WERI-Rb-1 (cell line): ENCODE data around the gene RNASEH1.

ENCODE experiments used
- DNase-seq: peaks from one replicate; pipeline ENCODE4 v3.0.0-alpha.2; 2020
- H3K27ac ChIP-seq: fragments of 250-450 bp; sonication (Bioruptor Pico); 2 replicates; pipeline ENCODE4 v1.5.1; 2020; ENCODE audit warnings: mild to moderate bottlenecking, moderate library complexity
- H3K27me3 ChIP-seq: fragments of 250-450 bp; sonication (Bioruptor Pico); 2 replicates; pipeline ENCODE4 v1.5.1; 2021; ENCODE audit warnings: mild to moderate bottlenecking, low read depth, moderate library complexity; ENCODE audit not compliant: insufficient read depth, severe bottlenecking
- H3K36me3 ChIP-seq: fragments of 250-450 bp; sonication (Bioruptor Pico); 2 replicates; pipeline ENCODE4 v1.5.1; 2020; ENCODE audit warnings: mild to moderate bottlenecking, moderate library complexity
- H3K4me3 ChIP-seq: 2 replicates; pipeline ENCODE4 v1.5.1; 2011; ENCODE audit warnings: low read depth, mild to moderate bottlenecking, control low read depth, low read length
- H3K9me3 ChIP-seq: fragments of 250-450 bp; sonication (Bioruptor Pico); 2 replicates; pipeline ENCODE4 v1.5.1; 2021; ENCODE audit warnings: mild to moderate bottlenecking, moderate library complexity; ENCODE audit not compliant: severe bottlenecking
- CTCF ChIP-seq: IDR thresholded peaks from 2 replicates; pipeline ENCODE4 v1.5.1; 2011; ENCODE audit warnings: low read depth, mild to moderate bottlenecking, control low read depth, inconsistent platforms, low read length

Gene RNASEH1

GRCh38 chr2:3532941-3533340 is 25.2 kb downstream of the RNASEH1 start:
- Histone ChIP-seq H3K27me3 (no peaks in the 10 kb centered on the region), H3K9me3 (peaks cover 10% of the 10 kb centered on the region), H3K4me3 (no peak overlapping the region), H3K36me3 (peaks cover 16% of the 10 kb centered on the region; the same call in 1 of the 2 replicates), H3K27ac (no peak overlapping the region)
- no peak for TF ChIP-seq CTCF
- DNase-seq = no peak

- no peak overlapping the region for H3K27ac ChIP-seq
- no peak for DNase-seq
- H3K4me3 ChIP-seq = no peak overlapping the region
- H3K9me3 ChIP-seq = peaks cover 9% of the 10 kb centered on the region
- H3K36me3 ChIP-seq = peaks cover 13% of the 10 kb centered on the region; the same call in 1 of the 2 replicates
- no peaks in the 10 kb centered on the region for H3K27me3 ChIP-seq
- TF ChIP-seq CTCF = no peak
Observed at GRCh38 chr2:3529316-3530025, 28.7 kb downstream of the RNASEH1 start.

GRCh38 chr2:3527886-3528785 is 30.0 kb downstream of the RNASEH1 start:
- no peak overlapping the region for H3K4me3 ChIP-seq
- H3K36me3 ChIP-seq = peaks cover 4% of the 10 kb centered on the region; the same call in 1 of the 2 replicates
- no peak for DNase-seq
- H3K27ac ChIP-seq = no peak overlapping the region
- peaks cover 2% of the 10 kb centered on the region for H3K9me3 ChIP-seq
- no peaks in the 10 kb centered on the region for H3K27me3 ChIP-seq
- TF ChIP-seq CTCF = no peak

- peaks cover 2% of the 10 kb centered on the region for H3K9me3 ChIP-seq
- H3K36me3 ChIP-seq = no peaks in the 10 kb centered on the region
- no peak overlapping the region for H3K4me3 ChIP-seq
- TF ChIP-seq CTCF = no peak
- no peak overlapping the region for H3K27ac ChIP-seq
- H3K27me3 ChIP-seq = no peaks in the 10 kb centered on the region
- no peak for DNase-seq
Observed at GRCh38 chr2:3526871-3527270, 31.3 kb downstream of the RNASEH1 start.

GRCh38 chr2:3523551-3524041 is 34.5 kb downstream of the RNASEH1 start:
- peak overlapping the region; percentile 32 for H3K4me3 ChIP-seq
- H3K27ac ChIP-seq = peak overlapping the region; percentile 68
- DNase-seq = peak; percentile 80
- H3K36me3 ChIP-seq = no peaks in the 10 kb centered on the region
- no peaks in the 10 kb centered on the region for H3K27me3 ChIP-seq
- H3K9me3 ChIP-seq = no peaks in the 10 kb centered on the region
- no peak for TF ChIP-seq CTCF
